ENCODE data around the gene PHLDB3. TPM values are rescaled to one million over a fixed set of nuclear protein-coding genes. Genes with fewer than 3 reads are reported as not detected.

PHLDB3 gene
- polyA plus RNA-seq, 2 of the 4 experiments (the other 2 are of a cell fraction), result 5.5 to 12.0 TPM

DNA sequence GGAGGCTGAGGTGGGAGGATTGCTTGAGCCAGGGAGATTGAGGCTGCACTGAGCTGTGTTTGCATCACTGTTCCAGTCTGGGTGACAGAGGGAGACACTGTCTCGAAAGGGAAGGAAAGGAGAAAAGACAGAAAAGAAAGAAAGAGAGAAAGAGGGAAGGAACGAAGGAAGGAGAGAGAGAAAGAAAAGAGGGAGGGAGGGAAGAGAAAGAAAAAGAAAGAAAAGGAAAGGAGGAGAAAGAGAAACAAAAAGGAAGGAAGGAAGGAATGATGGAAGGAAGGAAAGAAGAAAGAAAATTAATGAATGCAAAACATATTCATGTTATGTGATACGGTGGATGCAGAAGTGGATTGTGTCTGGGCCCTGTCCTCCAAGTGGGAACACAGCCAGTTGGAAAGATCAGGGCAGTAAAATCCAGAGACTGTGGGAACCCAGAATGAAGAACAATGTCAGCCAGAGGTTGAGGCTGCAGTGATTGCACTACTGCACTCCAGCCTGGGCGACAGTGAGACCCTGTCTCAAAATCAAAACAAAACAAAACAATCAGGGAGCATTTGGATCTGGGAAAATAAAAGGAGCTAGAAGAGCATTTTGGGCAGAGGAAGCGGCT is 6.2 kb downstream of the PHLDB3 start:
- DNase-seq (ENCODE audit: low read depth in 1 of 2, low spot score in 1 of 2), result no peak
- Histone ChIP-seq H3K4me3 (no peak overlapping the region), H3K4me1 (peaks cover 4% of the 10 kb centered on the region; the same call in 1 of the 3 replicates), H3K27ac (no peak overlapping the region), H3K4me2 (no peak overlapping the region), H3K9me3 (no peaks in the 10 kb centered on the region)
- POLR2A ChIA-PET, result no interaction called here
- no peak for FAIRE-seq
- no peak for TF ChIP-seq ZSCAN20 (CRISPR knock-in tag; IDR thresholded peaks at IDR 0.05)
- TF ChIP-seq RARB (CRISPR knock-in tag; IDR thresholded peaks at IDR 0.05), result no peak
- TF ChIP-seq, protein P1, sequence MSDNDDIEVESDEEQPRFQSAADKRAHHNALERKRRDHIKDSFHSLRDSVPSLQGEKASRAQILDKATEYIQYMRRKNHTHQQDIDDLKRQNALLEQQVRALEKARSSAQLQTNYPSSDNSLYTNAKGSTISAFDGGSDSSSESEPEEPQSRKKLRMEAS (IDR thresholded peaks at IDR 0.05), result no peak
- no peak for TF ChIP-seq TP53 (CRISPR knock-in tag; IDR thresholded peaks at IDR 0.05)
- TF ChIP-seq KDM1A (IDR thresholded peaks at IDR 0.05; ENCODE audit: low read depth), result no peak
- no peak for TF ChIP-seq HOXB13 (CRISPR knock-in tag; IDR thresholded peaks at IDR 0.05; ENCODE audit: low read depth)
- no peak for TF ChIP-seq RCOR1 (IDR thresholded peaks at IDR 0.05; ENCODE audit: low read depth, low read length)
- no peak for TF ChIP-seq PHF8 (IDR thresholded peaks at IDR 0.05; ENCODE audit: borderline replicate concordance, low read depth)
- no peak for TF ChIP-seq TFCP2L1 (CRISPR knock-in tag; IDR thresholded peaks at IDR 0.05)
- TF ChIP-seq NFE2L2 (conservative IDR thresholded peaks at IDR 0.05; ENCODE audit: low read length), result no peak
- TF ChIP-seq EHF (CRISPR knock-in tag; IDR thresholded peaks at IDR 0.05), result no peak
- no peak for TF ChIP-seq JUN (IDR thresholded peaks at IDR 0.05)
- WGBS (ENCODE audit: missing lambda C conversion rate), result 87% methylated on average over 5 of the region's 5 CpGs
- ATAC-seq, result no peak
- CTCF ChIA-PET, result interaction anchor here (0.6 to 12.1 kb wide), 7 partner anchors 10 to 96 kb away, joined by 3 to 89 read pairs (median 5); no protein-coding TSS in a partner anchor

GRCh38 chr19:43496960-43497359 is 7.6 kb downstream of the PHLDB3 start:
- Histone ChIP-seq H3K27ac (no peak overlapping the region), H3K9me3 (no peaks in the 10 kb centered on the region), H3K4me2 (no peak overlapping the region), H3K4me3 (no peak overlapping the region), H3K4me1 (peaks cover 4% of the 10 kb centered on the region; the same call in 1 of the 3 replicates)
- 93% methylated on average over 7 of the region's 7 CpGs for WGBS (ENCODE audit: missing lambda C conversion rate)
- FAIRE-seq, result no peak
- DNase-seq (ENCODE audit: low read depth in 1 of 2, low spot score in 1 of 2), result no peak
- ChIA-PET POLR2A (no interaction called here), CTCF (interaction anchor here (2.6 to 12.1 kb wide), 2 partner anchors 23 to 49 kb away, joined by 12 to 89 read pairs; no protein-coding TSS in a partner anchor)
- no peak for ATAC-seq
- TF ChIP-seq, protein P2, sequence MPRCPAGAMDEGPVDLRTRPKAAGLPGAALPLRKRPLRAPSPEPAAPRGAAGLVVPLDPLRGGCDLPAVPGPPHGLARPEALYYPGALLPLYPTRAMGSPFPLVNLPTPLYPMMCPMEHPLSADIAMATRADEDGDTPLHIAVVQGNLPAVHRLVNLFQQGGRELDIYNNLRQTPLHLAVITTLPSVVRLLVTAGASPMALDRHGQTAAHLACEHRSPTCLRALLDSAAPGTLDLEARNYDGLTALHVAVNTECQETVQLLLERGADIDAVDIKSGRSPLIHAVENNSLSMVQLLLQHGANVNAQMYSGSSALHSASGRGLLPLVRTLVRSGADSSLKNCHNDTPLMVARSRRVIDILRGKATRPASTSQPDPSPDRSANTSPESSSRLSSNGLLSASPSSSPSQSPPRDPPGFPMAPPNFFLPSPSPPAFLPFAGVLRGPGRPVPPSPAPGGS (IDR thresholded peaks at IDR 0.05), result no peak
- TF ChIP-seq MYC (IDR thresholded peaks at IDR 0.05; ENCODE audit: borderline replicate concordance, low read length) (no peak), HOXB5 (CRISPR knock-in tag; IDR thresholded peaks at IDR 0.05) (no peak), ZNF302 (CRISPR knock-in tag; IDR thresholded peaks at IDR 0.05) (no peak), ZC3H11A (IDR thresholded peaks at IDR 0.05) (no peak), ELK1 (IDR thresholded peaks at IDR 0.05; ENCODE audit: low read depth, low read length) (no peak), HDAC2 (IDR thresholded peaks at IDR 0.05) (no peak), RNF2 (IDR thresholded peaks at IDR 0.05; ENCODE audit: borderline replicate concordance, low read depth) (no peak), POLR2A (IDR thresholded peaks at IDR 0.05; ENCODE audit: low read length) (no peak), PHF8 (IDR thresholded peaks at IDR 0.05; ENCODE audit: borderline replicate concordance, low read depth) (no peak), KDM1A (IDR thresholded peaks at IDR 0.05; ENCODE audit: low read depth) (no peak), PBX3 (IDR thresholded peaks at IDR 0.05) (no peak)
- TF ChIP-seq, protein P3, sequence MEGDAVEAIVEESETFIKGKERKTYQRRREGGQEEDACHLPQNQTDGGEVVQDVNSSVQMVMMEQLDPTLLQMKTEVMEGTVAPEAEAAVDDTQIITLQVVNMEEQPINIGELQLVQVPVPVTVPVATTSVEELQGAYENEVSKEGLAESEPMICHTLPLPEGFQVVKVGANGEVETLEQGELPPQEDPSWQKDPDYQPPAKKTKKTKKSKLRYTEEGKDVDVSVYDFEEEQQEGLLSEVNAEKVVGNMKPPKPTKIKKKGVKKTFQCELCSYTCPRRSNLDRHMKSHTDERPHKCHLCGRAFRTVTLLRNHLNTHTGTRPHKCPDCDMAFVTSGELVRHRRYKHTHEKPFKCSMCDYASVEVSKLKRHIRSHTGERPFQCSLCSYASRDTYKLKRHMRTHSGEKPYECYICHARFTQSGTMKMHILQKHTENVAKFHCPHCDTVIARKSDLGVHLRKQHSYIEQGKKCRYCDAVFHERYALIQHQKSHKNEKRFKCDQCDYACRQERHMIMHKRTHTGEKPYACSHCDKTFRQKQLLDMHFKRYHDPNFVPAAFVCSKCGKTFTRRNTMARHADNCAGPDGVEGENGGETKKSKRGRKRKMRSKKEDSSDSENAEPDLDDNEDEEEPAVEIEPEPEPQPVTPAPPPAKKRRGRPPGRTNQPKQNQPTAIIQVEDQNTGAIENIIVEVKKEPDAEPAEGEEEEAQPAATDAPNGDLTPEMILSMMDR (IDR thresholded peaks at IDR 0.05), result no peak
